LNCAP (cell line): ENCODE results near the gene TMEM144.

ENCODE experiments used
- CTCF ChIP-seq: fragments of 450-650 bp; IDR thresholded peaks from 2 replicates; pipeline ENCODE4 v1.5.1; 2017; ENCODE audit warnings: mild to moderate bottlenecking

Gene TMEM144

GRCh38 chr4:158208963-158209640, 1.2 kb upstream of the TMEM144 start:
- no peak for TF ChIP-seq CTCF

- TF ChIP-seq CTCF, result no peak
These were observed 936 bp downstream of the TMEM144 start for GRCh38 chr4:158211222-158211621.

- TF ChIP-seq CTCF, result no peak
These were observed 3.2 kb downstream of the TMEM144 start for GRCh38 chr4:158213466-158213865.

GRCh38 chr4:158214856-158215255, 4.6 kb downstream of the TMEM144 start:
- TF ChIP-seq CTCF, result no peak

GRCh38 chr4:158217763-158218162, 7.5 kb downstream of the TMEM144 start:
- TF ChIP-seq CTCF, result no peak

- TF ChIP-seq CTCF, result no peak
These were observed 9.3 kb downstream of the TMEM144 start for GRCh38 chr4:158219623-158220022.

- no peak for TF ChIP-seq CTCF
These were observed 19.5 kb downstream of the TMEM144 start for GRCh38 chr4:158229768-158230167.

- no peak for TF ChIP-seq CTCF
These were observed 24.4 kb downstream of the TMEM144 start for GRCh38 chr4:158234671-158235070.
